Measurements from ENCODE around the gene PTOV1.
A peak's percentile ranks its signal among the peaks of the same experiment; 100 is the strongest.

The PTOV1 gene

GRCh38 chr19:49875177-49875576 is 24.2 kb downstream of the PTOV1 start:
- no peak for DNase-seq (ENCODE audit: low read depth)

- no peak for DNase-seq (ENCODE audit: low read depth)
Observed at GRCh38 chr19:49875857-49876421, 25.0 kb downstream of the PTOV1 start.

GRCh38 chr19:49876422-49877019 is 25.6 kb downstream of the PTOV1 start:
- DNase-seq (ENCODE audit: low read depth): peak; percentile 90

GRCh38 chr19:49877020-49877878 is 26.3 kb downstream of the PTOV1 start, which contains the start of the genes AKT1S1 and TBC1D17:
TSS of gene AKT1S1 (minus strand) at chr19:49877355. CDS start at chr19:49873295, 4,060 bp downstream.
TSS of gene TBC1D17 (plus strand) at chr19:49877702. CDS start at chr19:49877724, 22 bp downstream.
- peak; percentile 94 for DNase-seq (ENCODE audit: low read depth)

GRCh38 chr19:49877879-49878743 is 27.2 kb downstream of the PTOV1 start:
- DNase-seq (ENCODE audit: low read depth): peak; percentile 98

GRCh38 chr19:49878744-49879070 is 27.7 kb downstream of the PTOV1 start:
- DNase-seq (ENCODE audit: low read depth): no peak

- DNase-seq (ENCODE audit: low read depth): no peak
Observed at GRCh38 chr19:49879243-49879963, 28.4 kb downstream of the PTOV1 start.

GRCh38 chr19:49880162-49880869 is 29.4 kb downstream of the PTOV1 start:
- DNase-seq (ENCODE audit: low read depth): no peak

GRCh38 chr19:49881186-49881585 is 30.2 kb downstream of the PTOV1 start:
- no peak for DNase-seq (ENCODE audit: low read depth)

GRCh38 chr19:49881672-49882394 is 30.9 kb downstream of the PTOV1 start:
- no peak for DNase-seq (ENCODE audit: low read depth)

GRCh38 chr19:49882643-49883042 is 31.7 kb downstream of the PTOV1 start:
- no peak for DNase-seq (ENCODE audit: low read depth)

- DNase-seq (ENCODE audit: low read depth): no peak
Observed at GRCh38 chr19:49883094-49883493, 32.1 kb downstream of the PTOV1 start.

GRCh38 chr19:49884109-49884508 is 33.1 kb downstream of the PTOV1 start:
- no peak for DNase-seq (ENCODE audit: low read depth)

GRCh38 chr19:49884760-49885159 is 33.8 kb downstream of the PTOV1 start:
- DNase-seq (ENCODE audit: low read depth): no peak

- DNase-seq (ENCODE audit: low read depth): no peak
Observed at GRCh38 chr19:49887037-49887664, 36.2 kb downstream of the PTOV1 start.

- no peak for DNase-seq (ENCODE audit: low read depth)
Observed at GRCh38 chr19:49887665-49888509, 36.9 kb downstream of the PTOV1 start.

GRCh38 chr19:49888510-49888824 is 37.5 kb downstream of the PTOV1 start:
- no peak for DNase-seq (ENCODE audit: low read depth)

GRCh38 chr19:49889038-49889686 is 38.2 kb downstream of the PTOV1 start:
- DNase-seq (ENCODE audit: low read depth): no peak

Data from stimulated activated CD8-positive, alpha-beta memory T cell treated with anti-CD3 and anti-CD28 coated beads, Interleukin-7, amount 100 ng/mL, for 24 hours (primary cell).